GM12801 (cell line): ENCODE measurements around the gene ALPL.

Experiments used
- CTCF ChIP-seq: IDR thresholded peaks from one replicate; pipeline ENCODE4 v1.5.1; 2011; ENCODE audit warnings: control low read depth; ENCODE audit not compliant: insufficient read length; ENCODE audit errors: extremely low read depth

Gene ALPL

GRCh38 chr1:21568006-21568746 lies 59.0 kb downstream of the ALPL start:
- no peak for TF ChIP-seq CTCF

- no peak for TF ChIP-seq CTCF
These were observed 59.7 kb downstream of the ALPL start for GRCh38 chr1:21568809-21569385.

GRCh38 chr1:21569820-21570527 lies 60.8 kb downstream of the ALPL start:
- no peak for TF ChIP-seq CTCF

GRCh38 chr1:21570528-21570875 lies 61.3 kb downstream of the ALPL start:
- no peak for TF ChIP-seq CTCF

GRCh38 chr1:21570885-21571284 lies 61.7 kb downstream of the ALPL start:
- no peak for TF ChIP-seq CTCF

GRCh38 chr1:21572221-21572620 lies 63.0 kb downstream of the ALPL start:
- no peak for TF ChIP-seq CTCF

- no peak for TF ChIP-seq CTCF
These were observed 63.6 kb downstream of the ALPL start for GRCh38 chr1:21572735-21573277.
